Tracheal epithelial cell (primary cell): ENCODE measurements around the gene DRC1. TPM values are rescaled to one million over a fixed set of nuclear protein-coding genes. Genes with fewer than 3 reads are reported as not detected.

Experiments
- total RNA-seq: library from RNA; depleted of rRNA; stranded (reverse); fragments of >200 nt; gene quantifications from 2 replicates; pipeline ENCODE4 v1.2.1, GENCODE V29; 2014

DRC1 gene
- total RNA-seq: 0.21 and 0.24 TPM in 2 replicates

GRCh38 chr2:26401739-26402541, at the start of gene DRC1:
TSS of gene DRC1 (plus strand) at chr2:26401920. CDS start at chr2:26401990, 70 bp downstream.

GRCh38 chr2:26477911-26478253, 76.2 kb downstream of the DRC1 start, which contains the start of gene OTOF:
TSS of gene OTOF (minus strand) at chr2:26478124.

Other genes with a start within 250 kb of the DRC1 start
- 0.43 and 0.72 TPM in 2 replicates for gene GAREM2, start 228.8 kb upstream of the DRC1 start, total RNA-seq
- gene HADHA, start 157.3 kb upstream of the DRC1 start, total RNA-seq: 136 and 193 TPM in 2 replicates
- gene HADHB, start 157.0 kb upstream of the DRC1 start, total RNA-seq: 82.2 and 125 TPM in 2 replicates
- 26.0 and 39.6 TPM in 2 replicates for gene SELENOI, start 55.8 kb upstream of the DRC1 start, total RNA-seq
- gene ADGRF3, start 55.1 kb upstream of the DRC1 start, total RNA-seq: not detected in 2 replicates
- under 0.01 TPM in 1 of 2 replicates, not detected in the other for gene OTOF, start 76.2 kb downstream of the DRC1 start, total RNA-seq
- gene CIB4, start 239.4 kb downstream of the DRC1 start, total RNA-seq: not detected in 2 replicates